HepG2 (cell line): ENCODE data around the gene IL1B. TPM values are rescaled to one million over a fixed set of nuclear protein-coding genes. Genes with fewer than 3 reads are reported as not detected.

Source experiments
- CBX5 ChIP-seq: sonication (generic); formaldehyde crosslinking; IDR thresholded peaks from 2 replicates; pipeline ENCODE4 v1.4.0; 2020; ENCODE audit warnings: missing genetic modification reagents, borderline replicate concordance
- KDM4B ChIP-seq: sonication (generic); formaldehyde crosslinking; IDR thresholded peaks from 2 replicates; pipeline ENCODE4 v1.4.0; 2020; ENCODE audit warnings: missing genetic modification reagents
- KDM5B ChIP-seq: sonication (generic); formaldehyde crosslinking; IDR thresholded peaks from 2 replicates; pipeline ENCODE4 v1.4.0; 2020; ENCODE audit warnings: missing genetic modification reagents, mild to moderate bottlenecking, borderline replicate concordance
- KLF12 ChIP-seq: sonication (generic); formaldehyde crosslinking; IDR thresholded peaks from 2 replicates; pipeline ENCODE4 v1.4.0; 2020; ENCODE audit warnings: missing genetic modification reagents, borderline replicate concordance
- MATR3 ChIP-seq: sonication (generic); formaldehyde crosslinking; IDR thresholded peaks from 2 replicates; pipeline ENCODE4 v1.4.0; 2020; ENCODE audit warnings: missing genetic modification reagents
- MIXL1 ChIP-seq: IDR thresholded peaks from 2 replicates; pipeline ENCODE4 v1.6.1; 2016
- NR3C1 ChIP-seq: sonication (generic); formaldehyde crosslinking; IDR thresholded peaks from 2 replicates; pipeline ENCODE4 v1.4.0; 2020; ENCODE audit warnings: missing genetic modification reagents
- PITX1 ChIP-seq: sonication (generic); formaldehyde crosslinking; IDR thresholded peaks from 2 replicates; pipeline ENCODE4 v1.5.1; 2020; ENCODE audit warnings: mild to moderate bottlenecking, missing genetic modification reagents
- RXRA ChIP-seq: sonication (generic); formaldehyde crosslinking; IDR thresholded peaks from 2 replicates; pipeline ENCODE4 v1.5.1; 2020; ENCODE audit warnings: missing genetic modification reagents
- SIX4 ChIP-seq: sonication (generic); formaldehyde crosslinking; IDR thresholded peaks from 2 replicates; pipeline ENCODE4 v1.4.0; 2020; ENCODE audit warnings: missing genetic modification reagents
- STAG1 ChIP-seq: sonication (generic); formaldehyde crosslinking; IDR thresholded peaks from 2 replicates; pipeline ENCODE4 v1.4.0; 2020; ENCODE audit warnings: missing genetic modification reagents
- TCF12 ChIP-seq, 2 experiments: fragments of 450-650 bp in 1 of 2; sonication (generic) in 1 of 2; formaldehyde crosslinking in 1 of 2; IDR thresholded peaks; 2 replicates each; pipeline versions ENCODE4 v1.6.1 to v1.8.0; 2017 to 2022; ENCODE audit warnings: antibody characterized with exemption in 1 of 2, mild to moderate bottlenecking in 1 of 2, missing genetic modification reagents in 1 of 2, moderate library complexity in 1 of 2
- ZNF138 ChIP-seq: sonication (generic); formaldehyde crosslinking; IDR thresholded peaks from 2 replicates; pipeline ENCODE4 v1.5.0; 2020; ENCODE audit warnings: mild to moderate bottlenecking, low read depth, missing genetic modification reagents
- ZNF430 ChIP-seq: sonication (generic); formaldehyde crosslinking; IDR thresholded peaks from 2 replicates; pipeline ENCODE4 v1.9.0; 2021; ENCODE audit warnings: mild to moderate bottlenecking, missing genetic modification reagents
- ZNF44 ChIP-seq: sonication (generic); formaldehyde crosslinking; IDR thresholded peaks from 2 replicates; pipeline ENCODE4 v1.5.1; 2020; ENCODE audit warnings: mild to moderate bottlenecking, missing genetic modification reagents
- ZNF589 ChIP-seq: sonication (generic); formaldehyde crosslinking; conservative IDR thresholded peaks from 2 replicates; pipeline ENCODE4 v1.8.0; 2022; ENCODE audit warnings: mild to moderate bottlenecking, moderate library complexity, missing genetic modification reagents
- ZNF761 ChIP-seq: sonication (generic); formaldehyde crosslinking; conservative IDR thresholded peaks from 2 replicates; pipeline ENCODE4 v1.4.0; 2020; ENCODE audit warnings: mild to moderate bottlenecking, missing genetic modification reagents
- polyA plus RNA-seq, 8 experiments: library from polyadenylated mRNA; depleted of rRNA in 3 of 8; stranded (reverse) in 7 of 8; unstranded in 1 of 8; fragments of >200 nt; fragmentation: Illumina TruSeq in 4 of 8; extraction: Trizol in 4 of 8; gene quantifications; 2 replicates each; pipeline versions ENCODE4 v1.2.1 to v1.2.3, GENCODE V29; 2011 to 2016; ENCODE audit warnings: low read depth in 4 of 8, missing spikeins in 1 of 8, mixed read lengths in 1 of 8; ENCODE audit not compliant: insufficient read depth in 1 of 8
- total RNA-seq, 5 experiments: library from RNA; depleted of rRNA; stranded (reverse); fragments of >200 nt; fragmentation: Illumina TruSeq; extraction: Trizol; gene quantifications; 2 replicates each; pipeline ENCODE4 v1.2.3, GENCODE V29; 2016; ENCODE audit warnings: low read depth in 1 of 5
- TF ChIP-seq, protein P1 (sequence below): sonication (generic); formaldehyde crosslinking; IDR thresholded peaks from 2 replicates; pipeline ENCODE4 v1.4.0; 2020; ENCODE audit warnings: missing genetic modification reagents
- TF ChIP-seq, protein P2 (sequence below): sonication (generic); formaldehyde crosslinking; IDR thresholded peaks from 2 replicates; pipeline ENCODE4 v1.4.0; 2020; ENCODE audit warnings: missing genetic modification reagents, mild to moderate bottlenecking, borderline replicate concordance
- TF ChIP-seq, protein P3 (sequence below): sonication (generic); formaldehyde crosslinking; IDR thresholded peaks from 2 replicates; pipeline ENCODE4 v1.9.0; 2021; ENCODE audit warnings: mild to moderate bottlenecking, missing genetic modification reagents

Gene IL1B
- total and polyA plus RNA-seq, 2 of the 13 experiments (the other 11 are each of a cell fraction or from before 2014, with no cell fraction given) = 0.18 TPM; not detected in 1

DNA sequence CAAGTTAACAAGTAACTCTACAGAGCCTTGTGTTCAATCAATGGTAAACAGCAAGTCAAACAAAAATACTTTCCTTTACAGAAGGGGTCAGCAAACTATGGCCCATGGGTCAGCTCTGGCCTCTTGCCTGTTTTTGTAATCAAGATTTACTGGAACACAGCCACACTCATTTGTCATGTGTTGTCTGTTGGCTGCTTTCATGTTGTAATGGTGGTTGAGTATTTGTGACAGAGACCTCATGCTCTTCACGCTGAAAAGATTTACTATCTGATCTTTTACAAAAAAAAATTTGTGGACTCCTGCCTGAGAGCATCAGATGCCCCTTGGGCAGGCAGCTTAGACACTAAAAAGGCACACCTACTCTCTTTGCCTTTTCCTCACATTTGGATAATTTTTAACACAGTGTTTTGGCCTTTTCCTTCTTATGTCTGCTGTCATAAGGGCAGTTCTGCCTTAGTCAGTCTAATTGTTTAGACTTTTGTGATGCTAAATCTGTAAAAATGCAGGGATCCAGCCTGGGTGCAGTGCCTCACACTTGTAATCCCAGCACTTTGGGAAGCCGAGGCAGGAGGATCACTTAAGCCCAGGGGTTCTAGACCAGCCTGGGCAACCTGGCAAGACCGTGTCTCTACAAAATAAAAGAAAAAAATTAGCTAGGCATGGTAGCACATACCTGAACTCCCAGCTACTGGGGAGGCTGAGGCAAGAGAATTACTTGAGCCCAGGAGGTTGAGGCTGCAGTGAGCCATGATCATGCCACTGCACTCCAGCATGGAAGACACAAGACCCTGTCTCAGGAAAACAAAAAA is 18.3 kb downstream of the IL1B start (continued):
- TF ChIP-seq, protein P1, sequence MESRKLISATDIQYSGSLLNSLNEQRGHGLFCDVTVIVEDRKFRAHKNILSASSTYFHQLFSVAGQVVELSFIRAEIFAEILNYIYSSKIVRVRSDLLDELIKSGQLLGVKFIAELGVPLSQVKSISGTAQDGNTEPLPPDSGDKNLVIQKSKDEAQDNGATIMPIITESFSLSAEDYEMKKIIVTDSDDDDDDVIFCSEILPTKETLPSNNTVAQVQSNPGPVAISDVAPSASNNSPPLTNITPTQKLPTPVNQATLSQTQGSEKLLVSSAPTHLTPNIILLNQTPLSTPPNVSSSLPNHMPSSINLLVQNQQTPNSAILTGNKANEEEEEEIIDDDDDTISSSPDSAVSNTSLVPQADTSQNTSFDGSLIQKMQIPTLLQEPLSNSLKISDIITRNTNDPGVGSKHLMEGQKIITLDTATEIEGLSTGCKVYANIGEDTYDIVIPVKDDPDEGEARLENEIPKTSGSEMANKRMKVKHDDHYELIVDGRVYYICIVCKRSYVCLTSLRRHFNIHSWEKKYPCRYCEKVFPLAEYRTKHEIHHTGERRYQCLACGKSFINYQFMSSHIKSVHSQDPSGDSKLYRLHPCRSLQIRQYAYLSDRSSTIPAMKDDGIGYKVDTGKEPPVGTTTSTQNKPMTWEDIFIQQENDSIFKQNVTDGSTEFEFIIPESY (CRISPR knock-in tag) = 0 out of 2 replicates have a peak, but pooled peaks have one; percentile 30
- no peak for TF ChIP-seq TCF12 (IDR thresholded peaks at IDR 0.05)
- peak; percentile 98 for TF ChIP-seq TCF12 (CRISPR knock-in tag; IDR thresholded peaks at IDR 0.05)
- 0 out of 2 replicates have a peak, but pooled peaks have one; percentile 54 for TF ChIP-seq ZNF44
- peak; percentile 53; the same call in 1 of the 2 replicates for TF ChIP-seq ZNF430
- TF ChIP-seq CBX5 (CRISPR knock-in tag) = peak; percentile 65; the same call in 1 of the 2 replicates
- peak; percentile 96 for TF ChIP-seq PITX1 (CRISPR knock-in tag)
- peak; percentile 70; the same call in 1 of the 2 replicates for TF ChIP-seq ZNF589 (CRISPR knock-in tag)
- TF ChIP-seq MIXL1 (CRISPR knock-in tag) = peak; percentile 93; the same call in 1 of the 2 replicates
- no peak for TF ChIP-seq KLF12 (CRISPR knock-in tag)
- TF ChIP-seq STAG1 (CRISPR knock-in tag) = peak; percentile 18; the same call in 1 of the 2 replicates
- TF ChIP-seq ZNF138 (CRISPR knock-in tag) = no peak
- no peak for TF ChIP-seq NR3C1
- peak; percentile 86; the same call in 1 of the 2 replicates for TF ChIP-seq KDM4B (CRISPR knock-in tag)
- peak; percentile 75; the same call in 1 of the 2 replicates for TF ChIP-seq RXRA
- 0 out of 2 replicates have a peak, but pooled peaks have one; percentile 53 for TF ChIP-seq KDM5B (CRISPR knock-in tag)
- TF ChIP-seq ZNF761 (CRISPR knock-in tag) = 0 out of 2 replicates have a peak, but pooled peaks have one; percentile 25
- peak; percentile 91 for TF ChIP-seq SIX4 (CRISPR knock-in tag)
- TF ChIP-seq, protein P2, sequence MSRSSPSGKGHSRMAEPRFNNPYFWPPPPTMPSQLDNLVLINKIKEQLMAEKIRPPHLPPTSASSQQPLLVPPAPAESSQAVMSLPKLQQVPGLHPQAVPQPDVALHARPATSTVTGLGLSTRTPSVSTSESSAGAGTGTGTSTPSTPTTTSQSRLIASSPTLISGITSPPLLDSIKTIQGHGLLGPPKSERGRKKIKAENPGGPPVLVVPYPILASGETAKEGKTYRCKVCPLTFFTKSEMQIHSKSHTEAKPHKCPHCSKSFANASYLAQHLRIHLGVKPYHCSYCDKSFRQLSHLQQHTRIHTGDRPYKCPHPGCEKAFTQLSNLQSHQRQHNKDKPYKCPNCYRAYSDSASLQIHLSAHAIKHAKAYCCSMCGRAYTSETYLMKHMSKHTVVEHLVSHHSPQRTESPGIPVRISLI (CRISPR knock-in tag) = peak; percentile 98
- TF ChIP-seq MATR3 (CRISPR knock-in tag) = no peak
- TF ChIP-seq, protein P3, sequence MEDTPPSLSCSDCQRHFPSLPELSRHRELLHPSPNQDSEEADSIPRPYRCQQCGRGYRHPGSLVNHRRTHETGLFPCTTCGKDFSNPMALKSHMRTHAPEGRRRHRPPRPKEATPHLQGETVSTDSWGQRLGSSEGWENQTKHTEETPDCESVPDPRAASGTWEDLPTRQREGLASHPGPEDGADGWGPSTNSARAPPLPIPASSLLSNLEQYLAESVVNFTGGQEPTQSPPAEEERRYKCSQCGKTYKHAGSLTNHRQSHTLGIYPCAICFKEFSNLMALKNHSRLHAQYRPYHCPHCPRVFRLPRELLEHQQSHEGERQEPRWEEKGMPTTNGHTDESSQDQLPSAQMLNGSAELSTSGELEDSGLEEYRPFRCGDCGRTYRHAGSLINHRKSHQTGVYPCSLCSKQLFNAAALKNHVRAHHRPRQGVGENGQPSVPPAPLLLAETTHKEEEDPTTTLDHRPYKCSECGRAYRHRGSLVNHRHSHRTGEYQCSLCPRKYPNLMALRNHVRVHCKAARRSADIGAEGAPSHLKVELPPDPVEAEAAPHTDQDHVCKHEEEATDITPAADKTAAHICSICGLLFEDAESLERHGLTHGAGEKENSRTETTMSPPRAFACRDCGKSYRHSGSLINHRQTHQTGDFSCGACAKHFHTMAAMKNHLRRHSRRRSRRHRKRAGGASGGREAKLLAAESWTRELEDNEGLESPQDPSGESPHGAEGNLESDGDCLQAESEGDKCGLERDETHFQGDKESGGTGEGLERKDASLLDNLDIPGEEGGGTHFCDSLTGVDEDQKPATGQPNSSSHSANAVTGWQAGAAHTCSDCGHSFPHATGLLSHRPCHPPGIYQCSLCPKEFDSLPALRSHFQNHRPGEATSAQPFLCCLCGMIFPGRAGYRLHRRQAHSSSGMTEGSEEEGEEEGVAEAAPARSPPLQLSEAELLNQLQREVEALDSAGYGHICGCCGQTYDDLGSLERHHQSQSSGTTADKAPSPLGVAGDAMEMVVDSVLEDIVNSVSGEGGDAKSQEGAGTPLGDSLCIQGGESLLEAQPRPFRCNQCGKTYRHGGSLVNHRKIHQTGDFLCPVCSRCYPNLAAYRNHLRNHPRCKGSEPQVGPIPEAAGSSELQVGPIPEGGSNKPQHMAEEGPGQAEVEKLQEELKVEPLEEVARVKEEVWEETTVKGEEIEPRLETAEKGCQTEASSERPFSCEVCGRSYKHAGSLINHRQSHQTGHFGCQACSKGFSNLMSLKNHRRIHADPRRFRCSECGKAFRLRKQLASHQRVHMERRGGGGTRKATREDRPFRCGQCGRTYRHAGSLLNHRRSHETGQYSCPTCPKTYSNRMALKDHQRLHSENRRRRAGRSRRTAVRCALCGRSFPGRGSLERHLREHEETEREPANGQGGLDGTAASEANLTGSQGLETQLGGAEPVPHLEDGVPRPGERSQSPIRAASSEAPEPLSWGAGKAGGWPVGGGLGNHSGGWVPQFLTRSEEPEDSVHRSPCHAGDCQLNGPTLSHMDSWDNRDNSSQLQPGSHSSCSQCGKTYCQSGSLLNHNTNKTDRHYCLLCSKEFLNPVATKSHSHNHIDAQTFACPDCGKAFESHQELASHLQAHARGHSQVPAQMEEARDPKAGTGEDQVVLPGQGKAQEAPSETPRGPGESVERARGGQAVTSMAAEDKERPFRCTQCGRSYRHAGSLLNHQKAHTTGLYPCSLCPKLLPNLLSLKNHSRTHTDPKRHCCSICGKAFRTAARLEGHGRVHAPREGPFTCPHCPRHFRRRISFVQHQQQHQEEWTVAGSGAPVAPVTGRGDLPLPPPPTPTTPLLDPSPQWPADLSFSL (CRISPR knock-in tag) = peak; percentile 80
